ENCODE results near the gene ETV3. TPM values are rescaled to one million over a fixed set of nuclear protein-coding genes. Genes with fewer than 3 reads are reported as not detected.

ETV3 gene
- total and polyA plus RNA-seq, 3 donors from 2014 or later: 22.2 to 29.1 (median 28.0) TPM

- intact Hi-C loops (cut with DNase I; ENCODE audit: low total_unique reads): no loop called here
- 76 to 87% methylated on average over 6 of the region's 6 CpGs for WGBS, 2 donors
Observed at GRCh38 chr1:157086299-157086698, 51.9 kb downstream of the ETV3 start.

GRCh38 chr1:157085421-157085820, 52.8 kb downstream of the ETV3 start:
- WGBS, 2 donors: 74 to 75% methylated on average over 5 of the region's 5 CpGs
- no peak for DNase-seq
- Histone ChIP-seq H3K27ac (no peak overlapping the region), H3K9me3 (no peaks in the 10 kb centered on the region), H3K36me3 (ENCODE audit: low read depth, missing control alignments) (no peaks in the 10 kb centered on the region), H3K27me3 (no peaks in the 10 kb centered on the region), H3K4me1 (no peaks in the 10 kb centered on the region), H3K4me3 (no peak overlapping the region)
- TF ChIP-seq CTCF (IDR thresholded peaks at IDR 0.05): no peak
- no peak for TF ChIP-seq POLR2A (IDR thresholded peaks at IDR 0.05)
- intact Hi-C loops (cut with DNase I; ENCODE audit: low total_unique reads): no loop called here

More at GRCh38 chr1:157086299-157086698, 51.9 kb downstream of the ETV3 start:
- Histone ChIP-seq H3K4me3 (no peak overlapping the region), H3K27ac (no peak overlapping the region), H3K4me1 (no peaks in the 10 kb centered on the region), H3K36me3 (ENCODE audit: low read depth, missing control alignments) (no peaks in the 10 kb centered on the region), H3K27me3 (no peaks in the 10 kb centered on the region), H3K9me3 (no peaks in the 10 kb centered on the region)
- DNase-seq: no peak
- TF ChIP-seq POLR2A (IDR thresholded peaks at IDR 0.05): no peak
- no peak for TF ChIP-seq CTCF (IDR thresholded peaks at IDR 0.05)

GRCh38 chr1:157084720-157085119, 53.5 kb downstream of the ETV3 start:
- intact Hi-C loops (cut with DNase I; ENCODE audit: low total_unique reads): no loop called here
- Histone ChIP-seq H3K27ac (no peak overlapping the region), H3K9me3 (no peaks in the 10 kb centered on the region), H3K27me3 (no peaks in the 10 kb centered on the region), H3K36me3 (ENCODE audit: low read depth, missing control alignments) (no peaks in the 10 kb centered on the region), H3K4me1 (no peaks in the 10 kb centered on the region), H3K4me3 (no peak overlapping the region)
- DNase-seq: no peak
- TF ChIP-seq CTCF (IDR thresholded peaks at IDR 0.05) (no peak), POLR2A (IDR thresholded peaks at IDR 0.05) (no peak)
- 79 to 85% methylated on average over 5 of the region's 5 CpGs for WGBS, 2 donors

- Histone ChIP-seq H3K9me3 (no peaks in the 10 kb centered on the region), H3K27me3 (no peaks in the 10 kb centered on the region), H3K4me3 (no peak overlapping the region), H3K27ac (no peak overlapping the region), H3K36me3 (ENCODE audit: low read depth, missing control alignments) (no peaks in the 10 kb centered on the region), H3K4me1 (no peaks in the 10 kb centered on the region)
- 74 to 75% methylated on average over 5 of the region's 5 CpGs for WGBS, 2 donors
- no peak for TF ChIP-seq POLR2A (IDR thresholded peaks at IDR 0.05)
- TF ChIP-seq CTCF (IDR thresholded peaks at IDR 0.05): no peak
- intact Hi-C loops (cut with DNase I; ENCODE audit: low total_unique reads): no loop called here
- no peak for DNase-seq
Observed at GRCh38 chr1:157081707-157082106, 56.5 kb downstream of the ETV3 start.

- 88 to 90% methylated on average over 10 of the region's 10 CpGs for WGBS, 2 donors
- Histone ChIP-seq H3K27me3 (no peaks in the 10 kb centered on the region), H3K36me3 (ENCODE audit: low read depth, missing control alignments) (no peaks in the 10 kb centered on the region), H3K27ac (no peak overlapping the region), H3K4me3 (no peak overlapping the region), H3K4me1 (no peaks in the 10 kb centered on the region), H3K9me3 (no peaks in the 10 kb centered on the region)
- intact Hi-C loops (cut with DNase I; ENCODE audit: low total_unique reads): no loop called here
- TF ChIP-seq POLR2A (IDR thresholded peaks at IDR 0.05) (no peak), CTCF (IDR thresholded peaks at IDR 0.05) (no peak)
- DNase-seq: no peak
Observed at GRCh38 chr1:157080714-157081113, 57.5 kb downstream of the ETV3 start.
